ENCODE measurements around the gene UBL4A.
"Not testable (repeated sequence)": the region's sequence is repeated elsewhere in the genome, so short reads cannot be mapped to it uniquely, and the experiment has no call there.

UBL4A gene

GRCh38 chrX:154507673-154508383, 21.4 kb upstream of the UBL4A start:
- no peak for DNase-seq

- DNase-seq: no peak
Measured at GRCh38 chrX:154506483-154507332, 20.3 kb upstream of the UBL4A start.

- DNase-seq: no peak
Measured at GRCh38 chrX:154505734-154506133, 19.3 kb upstream of the UBL4A start.

DNA sequence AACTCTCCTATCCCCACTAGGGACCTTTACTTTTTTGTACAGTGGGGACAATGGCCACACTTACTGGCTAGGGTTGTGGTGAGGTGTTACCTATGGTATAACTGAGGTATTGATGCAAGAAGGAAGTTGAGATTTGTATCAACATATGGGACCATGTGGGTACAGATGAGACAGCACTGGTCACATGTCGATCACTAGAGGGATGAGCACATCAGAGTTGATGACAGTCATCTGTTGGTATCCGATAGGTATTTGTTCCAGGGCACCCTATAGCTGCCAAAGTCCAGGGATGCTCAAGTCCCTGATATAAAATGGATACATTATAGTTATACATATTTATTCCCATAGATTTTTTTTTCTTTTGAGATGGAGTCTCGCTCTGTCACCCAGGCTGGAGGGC, 16.6 kb upstream of the UBL4A start:
- no peak for DNase-seq

DNA sequence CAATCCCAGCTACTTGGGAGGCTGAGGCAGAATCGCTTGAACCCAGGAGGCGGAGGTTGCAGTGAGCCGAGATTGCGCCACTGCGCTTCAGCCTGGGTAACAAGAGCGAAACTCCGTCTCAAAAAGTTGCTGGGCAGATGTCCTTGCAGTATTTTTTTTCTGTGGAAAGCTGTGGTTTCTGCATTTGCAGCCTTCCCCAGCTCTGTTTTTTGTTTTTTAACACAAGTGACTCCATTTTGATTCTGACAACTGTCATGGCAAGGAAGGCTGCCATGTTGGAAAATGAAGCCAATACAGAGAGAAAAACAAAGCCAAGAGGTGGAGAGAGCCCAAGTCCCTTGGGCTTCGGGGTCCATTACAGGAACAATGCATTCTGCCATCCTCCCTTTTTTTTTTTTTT, 15.7 kb upstream of the UBL4A start:
- DNase-seq: no peak

- DNase-seq: not testable (repeated sequence)
Measured at GRCh38 chrX:154501423-154501822, 15.0 kb upstream of the UBL4A start.

DNA sequence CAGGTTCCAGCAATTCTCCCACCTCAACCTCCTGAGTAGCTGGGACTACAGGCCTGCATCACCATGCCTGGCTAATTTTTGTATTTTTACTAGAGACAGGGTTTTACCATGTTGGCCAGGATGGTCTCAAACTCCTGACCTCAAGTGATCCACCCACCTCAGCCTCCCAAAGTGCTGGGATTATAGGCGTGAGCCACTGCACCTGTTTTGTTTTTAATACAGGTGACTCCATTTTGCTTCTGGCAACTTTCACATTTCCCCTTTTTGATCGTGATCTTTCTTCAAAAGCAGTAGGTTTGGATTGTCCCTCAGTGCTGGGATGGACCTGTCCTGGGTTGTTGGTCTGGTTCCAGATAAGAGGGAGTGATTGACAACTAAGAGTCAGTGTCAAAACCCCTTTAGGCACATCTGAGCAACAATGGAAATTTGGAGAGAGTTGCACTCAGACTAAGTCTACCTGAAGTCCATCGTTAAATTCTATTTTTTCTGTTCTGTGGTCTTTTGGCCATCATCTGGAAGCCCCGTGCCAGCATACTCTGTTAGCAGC, 10.2 kb upstream of the UBL4A start:
- DNase-seq: not testable (repeated sequence)

DNA sequence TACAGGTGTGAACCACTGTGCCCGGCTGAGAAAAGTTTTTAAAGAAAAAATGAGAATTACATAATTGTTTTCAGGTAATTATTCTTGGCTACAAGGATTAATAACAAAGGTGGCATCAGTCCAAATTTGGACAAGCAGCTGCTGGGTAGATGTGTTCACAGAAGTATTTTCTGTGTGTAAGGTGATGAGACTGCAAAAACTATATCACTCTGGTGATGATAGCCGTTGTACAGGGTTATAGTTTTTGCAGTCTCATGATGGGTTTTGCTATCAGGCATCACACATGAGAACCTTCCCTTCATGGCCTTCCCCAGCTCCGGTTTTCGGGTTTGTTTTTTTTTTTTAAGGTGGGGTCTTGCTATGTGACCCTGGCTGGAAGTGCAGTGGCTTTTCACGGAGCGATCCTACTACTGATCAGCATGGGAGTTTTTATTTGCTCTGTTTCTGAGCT, 9.1 kb upstream of the UBL4A start:
- DNase-seq: no peak

GRCh38 chrX:154494715-154495114, 8.3 kb upstream of the UBL4A start:
- DNase-seq: no peak

GRCh38 chrX:154490414-154491083, 4.1 kb upstream of the UBL4A start, which contains the start of gene SLC10A3:
SLC10A3 (minus strand) TSS chrX:154490629; CDS start chrX:154488940, 1,689 bp downstream.
- peak; percentile 93 for DNase-seq

GRCh38 chrX:154490021-154490413, 3.6 kb upstream of the UBL4A start:
- peak; percentile 17 for DNase-seq

DNA sequence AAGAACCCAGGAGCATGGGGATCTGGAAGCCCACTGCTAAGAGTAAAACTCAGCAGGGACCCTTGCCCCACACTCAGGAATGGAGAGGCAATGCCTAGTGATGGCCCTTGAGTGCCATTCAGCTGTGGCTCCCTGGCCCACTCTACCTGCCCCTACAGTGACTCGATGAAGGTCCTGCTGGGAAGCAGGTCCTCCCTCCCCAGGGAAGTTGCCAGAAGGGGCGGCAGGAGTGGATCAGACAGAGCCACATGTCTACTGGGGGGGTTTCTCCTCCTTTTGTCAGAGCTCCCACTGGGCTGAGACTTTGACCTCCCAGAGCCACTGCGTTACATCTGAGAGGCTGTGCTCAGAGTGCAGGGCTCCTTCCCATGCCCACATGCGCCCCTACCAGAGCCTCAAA, 2.8 kb upstream of the UBL4A start:
- no peak for DNase-seq

GRCh38 chrX:154488336-154489075, 2.1 kb upstream of the UBL4A start:
- no peak for DNase-seq

- DNase-seq: no peak
Measured at GRCh38 chrX:154487518-154488290, 1.3 kb upstream of the UBL4A start.

DNA sequence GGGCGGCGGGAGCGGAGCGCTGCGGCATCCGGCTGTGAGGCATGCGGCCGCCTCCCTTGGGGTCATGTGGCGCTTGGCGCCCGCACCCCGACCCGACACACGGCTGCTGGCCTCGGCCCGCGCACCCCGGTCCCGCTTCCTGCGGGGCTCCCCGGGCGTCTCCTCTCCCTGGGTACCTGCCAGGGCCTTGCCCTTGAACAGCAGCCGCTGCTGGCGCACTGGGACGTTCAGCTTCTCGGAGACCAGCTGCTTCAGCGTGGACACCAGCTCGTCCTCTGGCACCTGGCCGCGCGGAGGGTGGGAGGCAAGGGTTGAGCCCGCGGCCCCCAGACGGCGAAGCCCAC, 391 bp downstream of the UBL4A start:
- DNase-seq: no peak

DNA sequence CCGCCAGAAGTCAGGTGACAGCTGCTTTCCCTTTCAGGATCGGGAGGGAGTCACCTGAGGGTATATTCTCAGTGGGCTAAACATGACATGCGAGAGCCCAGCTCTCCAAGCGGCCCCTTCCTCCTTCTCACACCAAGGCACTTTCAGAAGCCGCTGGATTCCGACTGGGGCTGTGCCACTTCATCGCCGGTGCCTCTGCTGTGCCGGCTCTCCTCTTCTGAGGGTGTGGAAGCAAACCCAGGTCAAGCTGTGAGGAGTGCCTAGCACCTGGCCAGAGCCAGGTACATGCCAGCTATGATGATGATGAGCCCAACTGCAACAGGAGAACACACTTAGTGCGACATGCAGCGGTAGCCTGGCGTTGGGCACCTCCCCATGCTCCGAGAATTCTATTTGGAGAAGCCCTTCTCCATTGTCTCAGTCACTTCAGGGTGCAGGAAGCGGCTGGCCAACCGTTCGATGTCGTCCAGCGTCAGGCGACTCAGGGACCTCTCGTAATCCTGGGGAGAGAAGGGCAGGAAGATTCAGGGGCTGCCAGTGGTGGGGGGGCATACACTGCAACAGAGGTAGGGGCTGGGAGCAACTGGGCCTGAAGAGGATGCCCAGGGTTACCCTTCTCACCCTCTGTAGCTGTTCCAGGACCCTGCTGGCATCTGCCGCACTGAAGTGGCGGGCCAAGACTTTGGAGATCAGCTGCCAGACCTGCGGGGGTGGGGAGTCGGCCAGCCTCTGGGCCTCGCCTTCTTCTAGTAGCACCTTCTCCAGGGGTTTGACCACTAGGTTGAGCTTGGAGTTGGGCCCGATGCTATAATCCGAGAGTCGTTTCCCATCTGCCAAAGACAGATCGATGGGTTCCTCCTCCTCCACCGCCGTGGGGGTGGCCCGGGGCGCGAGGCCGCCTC, 1.0 kb downstream of the UBL4A start:
- DNase-seq: no peak

GRCh38 chrX:154484255-154485149, 1.9 kb downstream of the UBL4A start:
- no peak for DNase-seq

GRCh38 chrX:154483325-154483724, 3.1 kb downstream of the UBL4A start:
- DNase-seq: no peak

- DNase-seq: no peak
Measured at GRCh38 chrX:154482786-154483185, 3.6 kb downstream of the UBL4A start.
